Stimulated activated CD4-positive, alpha-beta T cell treated with anti-CD3 and anti-CD28 coated beads, Interleukin-12 subunit alpha, Interleukin-12 subunit beta, amount 100 ng/mL, for 4 hours (primary cell): ENCODE data around the gene PPP4R2.
"Not testable (repeated sequence)": the region's sequence is repeated elsewhere in the genome, so short reads cannot be mapped to it uniquely, and the experiment has no call there.

Experiments used
- DNase-seq: peaks from one replicate; pipeline ENCODE4 v3.0.0-alpha.2; 2020

The PPP4R2 gene

DNA sequence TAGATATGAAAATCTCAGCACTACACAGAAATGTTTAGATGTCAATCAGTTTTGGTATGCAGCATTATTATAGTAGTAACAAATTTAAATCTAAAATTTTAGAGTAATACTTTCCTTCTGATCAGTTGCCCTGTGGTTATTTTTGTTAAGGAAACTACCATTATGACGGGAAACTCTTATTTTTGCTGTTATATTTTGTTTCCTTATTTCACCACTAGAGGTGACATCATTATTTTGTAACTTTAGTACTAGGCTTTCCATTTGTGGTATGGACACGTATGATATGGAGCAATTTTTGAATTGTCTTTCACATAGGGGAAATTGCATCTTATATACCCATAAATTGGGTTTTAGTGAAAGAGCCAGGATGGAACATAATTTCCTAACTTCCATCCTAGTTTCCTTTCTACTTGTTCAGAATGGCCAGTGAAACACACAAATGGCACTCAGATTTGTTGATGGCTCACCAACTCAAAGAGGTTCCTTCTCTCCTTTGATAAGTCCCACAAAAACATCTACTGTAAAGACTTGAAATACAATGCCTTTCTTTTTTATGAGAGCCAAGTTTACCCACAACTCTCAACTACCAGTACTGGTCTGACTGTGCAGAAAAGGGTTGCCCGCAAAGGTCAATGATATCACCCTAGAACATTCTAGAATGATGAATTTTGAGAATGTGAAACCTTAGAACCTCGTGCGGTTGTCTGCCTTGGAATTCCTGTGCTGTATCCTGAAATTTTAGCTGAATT lies 19.4 kb upstream of the PPP4R2 start:
- DNase-seq: no peak

DNA sequence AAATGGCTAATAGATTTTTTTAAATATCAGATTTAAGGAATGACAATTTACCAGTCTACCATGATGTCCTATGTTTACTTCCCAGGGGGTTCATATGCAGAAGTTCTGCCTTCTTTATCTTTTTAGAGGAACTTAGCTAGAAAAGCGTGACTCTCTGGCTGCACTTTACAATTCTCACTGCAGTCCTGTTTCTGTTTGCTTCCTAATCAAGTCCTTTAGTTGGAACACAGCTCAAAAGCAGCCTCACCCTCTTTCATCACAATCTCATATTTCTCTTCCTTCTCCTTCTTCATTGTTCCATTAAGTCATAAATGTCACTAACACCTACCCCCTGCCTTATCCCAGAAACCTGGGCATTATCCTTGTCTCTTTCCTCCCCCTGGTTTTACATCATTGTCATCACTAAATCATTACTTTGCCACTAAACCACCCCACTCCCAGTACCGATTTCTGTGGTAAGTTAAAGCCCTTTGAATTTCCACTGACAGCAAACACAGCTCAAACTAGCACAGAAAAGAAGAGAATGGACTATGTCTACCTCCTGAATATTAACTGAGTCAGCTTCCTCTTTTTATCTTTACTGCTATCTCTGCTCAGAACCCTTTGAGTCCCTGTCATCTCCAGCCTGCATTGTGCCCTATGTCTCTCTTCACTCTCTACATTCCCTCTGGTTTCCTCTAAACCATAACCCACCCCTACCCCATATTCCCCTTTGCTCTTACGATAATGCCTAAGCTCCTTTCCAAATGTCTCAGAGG lies 13.8 kb upstream of the PPP4R2 start:
- DNase-seq: no peak

DNA sequence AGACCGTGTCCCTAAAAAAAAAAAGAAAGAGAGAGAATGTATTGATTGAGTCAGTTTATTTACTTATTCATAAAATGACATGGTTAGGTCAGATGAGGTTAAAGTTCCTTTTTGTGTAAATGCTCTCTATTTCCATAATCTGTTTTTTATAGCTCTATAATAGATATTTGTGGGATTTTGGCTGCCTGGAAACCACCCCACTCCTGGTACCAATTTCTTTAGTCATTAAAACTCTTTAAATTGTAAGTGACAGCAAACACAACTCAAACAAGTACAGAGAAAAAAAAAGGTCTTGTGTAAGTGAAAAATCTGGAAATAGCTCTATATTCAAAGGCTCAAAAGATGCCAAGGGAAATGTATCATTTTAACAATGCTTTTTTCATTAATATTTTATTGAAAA lies 11.0 kb upstream of the PPP4R2 start:
- DNase-seq: no peak

DNA sequence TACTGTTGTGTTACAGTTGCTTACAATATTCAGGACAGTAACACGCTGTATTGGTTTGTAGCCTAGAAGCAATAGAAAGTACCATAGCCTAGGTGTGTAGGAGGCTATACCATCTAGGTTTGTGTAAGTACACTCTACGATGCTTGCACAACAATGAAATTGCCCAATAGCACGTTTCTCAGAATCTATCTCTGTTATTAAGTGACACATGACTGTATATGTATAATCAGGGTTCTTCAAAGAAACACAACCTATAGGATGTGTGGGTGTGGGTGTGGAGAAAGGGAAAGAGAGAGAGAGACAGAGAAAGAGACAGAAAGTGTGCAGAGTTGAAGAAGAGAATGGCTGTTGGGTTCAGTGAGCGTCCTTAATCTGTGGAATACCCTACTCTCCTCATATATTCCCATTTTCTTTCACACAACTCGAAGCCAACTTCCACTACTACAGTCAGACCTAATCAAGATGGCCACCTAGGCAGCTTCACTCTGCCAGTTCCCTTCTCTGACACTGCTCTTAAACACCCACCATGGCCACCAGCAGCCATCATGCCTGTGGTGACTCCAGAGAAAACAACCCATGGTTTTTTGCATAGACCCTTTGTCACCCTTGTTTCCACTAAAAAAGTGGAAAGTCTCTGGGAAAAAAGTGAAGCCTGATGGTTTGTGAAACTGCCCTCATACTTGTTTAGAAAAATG lies 5.8 kb upstream of the PPP4R2 start:
- DNase-seq: no peak

DNA sequence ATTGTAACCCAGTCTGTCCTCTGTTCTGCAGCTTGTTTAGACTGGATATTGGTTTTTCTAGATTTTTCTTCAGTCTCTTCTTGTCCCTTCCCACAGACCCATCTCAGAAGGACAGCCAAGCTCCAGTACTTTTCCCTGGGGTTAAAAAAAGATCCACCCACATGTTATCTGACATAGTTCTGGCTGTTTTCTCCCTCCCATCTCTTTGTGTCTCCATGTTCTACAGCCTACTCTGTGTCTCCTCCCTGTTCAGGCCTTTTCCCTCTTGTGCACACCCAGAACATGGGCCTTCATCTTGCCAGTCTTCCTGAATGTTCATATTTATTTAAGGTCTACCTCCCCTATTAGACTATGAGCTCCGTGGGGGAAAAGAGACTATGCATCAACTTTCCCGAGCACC lies 5.1 kb upstream of the PPP4R2 start:
- DNase-seq: no peak

- no peak for DNase-seq
Observed at GRCh38 chr3:72993391-72993790, 3.2 kb upstream of the PPP4R2 start.

GRCh38 chr3:72995337-72995736 lies 1.3 kb upstream of the PPP4R2 start:
- DNase-seq: no peak

DNA sequence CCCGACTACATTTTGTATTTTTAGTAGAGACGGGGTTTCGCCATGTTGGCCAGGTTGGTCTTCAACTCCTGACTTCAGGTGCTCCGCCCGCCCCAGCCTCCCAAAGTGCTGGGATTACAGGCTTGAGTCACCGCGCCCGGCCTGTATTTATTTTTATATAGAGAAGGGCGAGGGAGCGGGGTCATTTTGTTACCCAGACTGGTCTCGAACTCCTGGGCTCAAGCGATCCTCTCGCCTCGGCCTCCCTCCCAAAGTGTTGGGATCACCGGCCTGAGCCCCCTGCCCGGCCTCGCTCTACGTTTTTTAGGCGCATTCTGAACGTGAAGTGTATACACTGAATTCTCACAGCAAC lies 514 bp upstream of the PPP4R2 start:
- DNase-seq: no peak

- peak; percentile 27 for DNase-seq
Observed at GRCh38 chr3:72997421-72997961, 880 bp downstream of the PPP4R2 start.

DNA sequence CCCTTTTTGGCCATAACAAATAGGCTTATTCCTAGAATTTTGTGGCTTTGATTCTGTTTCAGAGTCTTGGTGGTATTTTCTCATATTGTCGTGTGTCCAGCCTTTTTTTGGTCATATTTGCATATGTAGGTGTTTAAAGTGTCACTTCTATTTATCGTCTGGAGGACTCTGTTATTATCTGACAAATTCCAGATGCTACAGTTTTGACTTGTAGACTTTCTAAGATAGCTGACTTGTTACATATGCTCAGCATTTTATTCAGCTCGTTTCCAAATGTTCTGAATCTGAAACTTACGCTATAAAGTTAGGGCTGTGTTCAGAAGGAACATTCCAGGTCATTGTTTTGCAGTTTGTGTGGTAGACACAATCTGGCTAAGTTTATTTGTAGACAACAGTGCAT lies 1.9 kb downstream of the PPP4R2 start:
- DNase-seq: no peak

GRCh38 chr3:72999951-73000350 lies 3.3 kb downstream of the PPP4R2 start:
- no peak for DNase-seq

GRCh38 chr3:73003050-73003449 lies 6.4 kb downstream of the PPP4R2 start:
- DNase-seq: not testable (repeated sequence)

- DNase-seq: no peak
Observed at GRCh38 chr3:73004316-73004715, 7.7 kb downstream of the PPP4R2 start.

GRCh38 chr3:73007992-73008712 lies 11.5 kb downstream of the PPP4R2 start:
- DNase-seq: no peak

- no peak for DNase-seq
Observed at GRCh38 chr3:73009008-73009407, 12.4 kb downstream of the PPP4R2 start.

- no peak for DNase-seq
Observed at GRCh38 chr3:73009750-73010149, 13.1 kb downstream of the PPP4R2 start.

- DNase-seq: no peak
Observed at GRCh38 chr3:73010158-73010557, 13.5 kb downstream of the PPP4R2 start.

- DNase-seq: no peak
Observed at GRCh38 chr3:73018298-73018697, 21.7 kb downstream of the PPP4R2 start.

- DNase-seq: no peak
Observed at GRCh38 chr3:73018790-73019441, 22.3 kb downstream of the PPP4R2 start.

DNA sequence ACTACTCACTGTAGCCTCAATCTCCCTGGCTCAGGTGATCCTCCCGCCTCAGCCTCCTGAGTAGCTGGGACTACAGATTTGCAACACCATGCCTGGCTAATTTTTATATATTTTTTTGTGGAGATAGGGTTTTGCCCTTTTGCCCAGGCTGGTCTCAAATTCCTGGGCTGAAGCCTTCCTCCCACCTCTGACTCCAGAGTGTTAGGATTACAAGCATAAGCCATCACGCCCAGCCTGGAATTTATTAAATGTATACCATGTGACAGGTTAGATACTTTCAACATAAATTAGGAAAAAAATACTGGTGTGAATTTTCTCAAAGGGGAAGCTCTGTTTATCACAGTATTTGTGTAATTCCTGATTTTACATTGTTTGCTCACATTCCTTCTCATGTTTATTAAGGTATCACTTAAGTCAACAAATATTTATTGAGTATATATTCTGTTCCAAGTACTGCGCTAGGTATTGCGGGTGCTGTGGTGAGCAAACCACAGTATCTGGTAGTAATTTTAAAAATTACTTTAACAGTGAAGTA lies 24.8 kb downstream of the PPP4R2 start:
- no peak for DNase-seq

DNA sequence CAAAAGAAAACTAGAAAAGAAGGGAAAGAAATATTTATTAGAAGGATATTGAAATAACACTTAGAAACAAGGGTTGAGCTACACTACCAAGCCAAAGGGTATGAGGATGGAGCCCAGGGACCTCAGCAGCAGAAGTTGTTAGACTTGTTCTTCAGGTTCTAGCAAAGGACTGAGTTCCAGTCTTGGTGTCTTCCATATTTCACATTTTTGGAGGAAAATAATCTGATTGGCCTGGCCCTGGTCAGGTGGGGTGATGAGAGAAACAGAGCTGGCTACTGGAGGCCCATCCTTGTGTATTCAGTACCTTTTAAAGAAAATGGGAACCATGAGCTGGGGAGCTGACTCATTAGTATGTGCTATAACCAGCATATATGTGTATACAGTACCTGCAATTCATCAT lies 28.2 kb downstream of the PPP4R2 start:
- no peak for DNase-seq

- DNase-seq: no peak
Observed at GRCh38 chr3:73026111-73026759, 29.6 kb downstream of the PPP4R2 start.
